Measurements from ENCODE around the gene MORC3. TPM values are rescaled to one million over a fixed set of nuclear protein-coding genes. Genes with fewer than 3 reads are reported as not detected.

MORC3 gene
- total and polyA plus RNA-seq, 2 of the 4 experiments (the other 2 are of a cell fraction), result 14.0 to 23.5 TPM

DNA sequence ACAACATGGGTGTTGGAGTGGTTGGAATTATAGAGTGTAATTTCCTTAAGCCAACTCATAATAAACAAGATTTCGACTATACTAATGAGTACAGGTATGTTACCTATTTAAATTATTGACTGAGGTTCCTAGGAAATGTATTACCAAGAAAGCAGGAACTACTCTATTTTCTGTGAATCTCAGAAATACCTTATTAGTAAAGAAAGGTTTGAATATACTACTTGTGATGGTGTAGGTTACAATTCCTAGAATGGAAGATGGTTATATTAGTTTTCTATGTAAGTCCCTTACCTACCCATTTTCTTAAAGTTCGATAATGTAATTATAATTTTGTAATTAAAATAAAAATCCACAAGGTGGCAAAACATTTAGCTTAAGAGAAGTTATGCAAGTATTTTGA is 29.3 kb downstream of the MORC3 start:
- Histone ChIP-seq H3K27me3 (ENCODE audit: control insufficient read depth, insufficient read depth, low read length) (no peaks in the 10 kb centered on the region), H2AFZ (replicated peaks; ENCODE audit: low read length, poor library complexity) (no peak overlapping the region), H3K36me3 (ENCODE audit: control insufficient read depth, insufficient read depth, low read length) (peaks cover 39% of the 10 kb centered on the region), H2AK9ac (replicated peaks; ENCODE audit: low read depth, low read length, poor library complexity) (no peak overlapping the region), H3K4me1 (ENCODE audit: control insufficient read depth, insufficient read depth, low read length) (peaks cover 16% of the 10 kb centered on the region), H3K9ac (ENCODE audit: low read depth, low read length) (no peak overlapping the region), H3K18ac (ENCODE audit: low read depth, low read length) (no peak overlapping the region), H3K23ac (ENCODE audit: low read depth, low read length) (no peak overlapping the region), H4K20me1 (ENCODE audit: insufficient read depth, low read length) (peaks cover 7% of the 10 kb centered on the region; the same call in 1 of the 2 replicates), H4K91ac (ENCODE audit: insufficient read depth, low read depth, low read length) (no peak overlapping the region), H2BK20ac (ENCODE audit: low read depth, low read length) (no peak overlapping the region), H3K4ac (ENCODE audit: low read depth, low read length) (no peak overlapping the region), H3K79me1 (ENCODE audit: low read depth in 1 of 2, low read length in 2 of 2) (peaks cover 31 to 57% of the 10 kb centered on the region in 2 experiments), H3K4me3 (ENCODE audit: insufficient read depth, low read depth, low read length) (no peak overlapping the region), H4K5ac (ENCODE audit: low read depth, low read length) (no peak overlapping the region), H2BK120ac (ENCODE audit: low read depth, low read length) (no peak overlapping the region), H3K9me1 (ENCODE audit: insufficient read depth, low read length) (peaks cover 13% of the 10 kb centered on the region), H3K14ac (replicated peaks; ENCODE audit: low read depth, low read length) (no peak overlapping the region), H4K8ac (ENCODE audit: low read depth in 2 of 2, low read length in 2 of 2) (peak overlapping the region in 1 of 2 experiments; percentile 67; a peak in 1 of 4 replicates), H3K56ac (ENCODE audit: extremely low read depth, insufficient read depth, low read length) (no peak overlapping the region), H2BK15ac (ENCODE audit: low read depth, low read length) (0 out of 3 replicates have a peak overlapping the region, but pooled peaks have one; percentile 76), H3K27ac (ENCODE audit: insufficient read depth, low read length) (no peak overlapping the region), H2AK5ac (ENCODE audit: low read depth, low read length) (no peak overlapping the region), H2BK5ac (ENCODE audit: low read depth, low read length, poor library complexity, severe bottlenecking) (no peak overlapping the region), H3K9me3 (ENCODE audit: control insufficient read depth, insufficient read depth, low read length) (no peaks in the 10 kb centered on the region), H3K4me2 (ENCODE audit: low read depth, low read length) (no peak overlapping the region)
- no TSS peak for BruUV-seq (replicated peaks)
- in situ Hi-C loops (cut with MboI; ENCODE audit: low sequenced_read_pairs) (no loop called here), dilution Hi-C loops (cut with HindIII; ENCODE audit: low sequenced_read_pairs, unreplicated experiment) (no loop called here), intact Hi-C loops (cut with micrococcal nuclease) (no loop called here)
- no peak for DNase-seq
- ChIA-PET CTCF (no interaction called here), POLR2A (ENCODE audit: unreplicated experiment) (interaction anchor here (0.6 kb wide), 1 partner anchor 170 kb away, joined by 3 read pairs; no protein-coding TSS in a partner anchor)
- ATAC-seq (ENCODE audit: low read depth), result no peak
- WGBS, 2 experiments (ENCODE audit: extremely low coverage in 2 of 2, insufficient read length in 1 of 2), result no CpG with 5 or more reads among the region's 2 CpGs
- TF ChIP-seq FOS (IDR thresholded peaks at IDR 0.05; ENCODE audit: low read depth, low read length), result no peak
- no peak for TF ChIP-seq RAD21 (IDR thresholded peaks at IDR 0.05; ENCODE audit: low read length)
- no peak for TF ChIP-seq ELK1 (IDR thresholded peaks at IDR 0.05; ENCODE audit: borderline replicate concordance, low read depth, low read length)
- TF ChIP-seq, protein P1, sequence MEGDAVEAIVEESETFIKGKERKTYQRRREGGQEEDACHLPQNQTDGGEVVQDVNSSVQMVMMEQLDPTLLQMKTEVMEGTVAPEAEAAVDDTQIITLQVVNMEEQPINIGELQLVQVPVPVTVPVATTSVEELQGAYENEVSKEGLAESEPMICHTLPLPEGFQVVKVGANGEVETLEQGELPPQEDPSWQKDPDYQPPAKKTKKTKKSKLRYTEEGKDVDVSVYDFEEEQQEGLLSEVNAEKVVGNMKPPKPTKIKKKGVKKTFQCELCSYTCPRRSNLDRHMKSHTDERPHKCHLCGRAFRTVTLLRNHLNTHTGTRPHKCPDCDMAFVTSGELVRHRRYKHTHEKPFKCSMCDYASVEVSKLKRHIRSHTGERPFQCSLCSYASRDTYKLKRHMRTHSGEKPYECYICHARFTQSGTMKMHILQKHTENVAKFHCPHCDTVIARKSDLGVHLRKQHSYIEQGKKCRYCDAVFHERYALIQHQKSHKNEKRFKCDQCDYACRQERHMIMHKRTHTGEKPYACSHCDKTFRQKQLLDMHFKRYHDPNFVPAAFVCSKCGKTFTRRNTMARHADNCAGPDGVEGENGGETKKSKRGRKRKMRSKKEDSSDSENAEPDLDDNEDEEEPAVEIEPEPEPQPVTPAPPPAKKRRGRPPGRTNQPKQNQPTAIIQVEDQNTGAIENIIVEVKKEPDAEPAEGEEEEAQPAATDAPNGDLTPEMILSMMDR (conservative IDR thresholded peaks at IDR 0.05; ENCODE audit: low read depth, low read length), result no peak
- no peak for TF ChIP-seq NFE2L2 (IDR thresholded peaks at IDR 0.05; ENCODE audit: low read depth, low read length)
- no peak for TF ChIP-seq USF2 (IDR thresholded peaks at IDR 0.05; ENCODE audit: low read depth, low read length)
- TF ChIP-seq RCOR1 (IDR thresholded peaks at IDR 0.05; ENCODE audit: insufficient replicate concordance, low read length), result no peak
- no peak for TF ChIP-seq CEBPB (IDR thresholded peaks at IDR 0.05; ENCODE audit: low read depth, low read length)
- no peak for TF ChIP-seq RFX5 (IDR thresholded peaks at IDR 0.05; ENCODE audit: low read depth, low read length)
- TF ChIP-seq MAFK (IDR thresholded peaks at IDR 0.05; ENCODE audit: low read depth, low read length), result no peak
- TF ChIP-seq MXI1 (IDR thresholded peaks at IDR 0.05; ENCODE audit: borderline replicate concordance, low read depth, low read length), result no peak
- no peak for TF ChIP-seq BHLHE40 (IDR thresholded peaks at IDR 0.05; ENCODE audit: low read depth, low read length)
- no peak for TF ChIP-seq SMC3 (IDR thresholded peaks at IDR 0.05; ENCODE audit: low read depth, low read length)

Data from IMR-90 (cell line).